KG1 (cell line): ENCODE measurements around the gene MKS1.

ENCODE experiments used
- DNase-seq: peaks from one replicate; lab custom pipeline; 2025; lab: John Stamatoyannopoulos, UW

MKS1 gene

GRCh38 chr17:58200024-58200633 lies 18.9 kb downstream of the MKS1 start:
- DNase-seq = no peak

- DNase-seq = no peak
Measured at GRCh38 chr17:58196610-58197009, 22.4 kb downstream of the MKS1 start.

GRCh38 chr17:58195518-58196123 lies 23.4 kb downstream of the MKS1 start:
- DNase-seq = no peak

- no peak for DNase-seq
Measured at GRCh38 chr17:58193641-58194255, 25.3 kb downstream of the MKS1 start.

GRCh38 chr17:58192612-58193011 lies 26.4 kb downstream of the MKS1 start, which contains the start of gene EPX:
Gene EPX (plus strand): TSS chr17:58192726. CDS start chr17:58192847, 121 bp downstream.
- DNase-seq = no peak

- DNase-seq = no peak
Measured at GRCh38 chr17:58191241-58191896, 27.7 kb downstream of the MKS1 start.

- DNase-seq = no peak
Measured at GRCh38 chr17:58189436-58190146, 29.5 kb downstream of the MKS1 start.

- no peak for DNase-seq
Measured at GRCh38 chr17:58187675-58188074, 31.4 kb downstream of the MKS1 start.

- DNase-seq = no peak
Measured at GRCh38 chr17:58187063-58187462, 32.0 kb downstream of the MKS1 start.

- no peak for DNase-seq
Measured at GRCh38 chr17:58186591-58186990, 32.5 kb downstream of the MKS1 start.

GRCh38 chr17:58184986-58185761 lies 33.9 kb downstream of the MKS1 start:
- DNase-seq = no peak

- DNase-seq = no peak
Measured at GRCh38 chr17:58184308-58184985, 34.6 kb downstream of the MKS1 start.

GRCh38 chr17:58183514-58183913 lies 35.5 kb downstream of the MKS1 start:
- no peak for DNase-seq

- DNase-seq = no peak
Measured at GRCh38 chr17:58181796-58182195, 37.3 kb downstream of the MKS1 start.

GRCh38 chr17:58176200-58176599 lies 42.9 kb downstream of the MKS1 start:
- DNase-seq = no peak

- no peak for DNase-seq
Measured at GRCh38 chr17:58174871-58175270, 44.2 kb downstream of the MKS1 start.

GRCh38 chr17:58172369-58173071 lies 46.5 kb downstream of the MKS1 start:
- no peak for DNase-seq

GRCh38 chr17:58170622-58171021 lies 48.4 kb downstream of the MKS1 start:
- no peak for DNase-seq

- DNase-seq = no peak
Measured at GRCh38 chr17:58166682-58167081, 52.4 kb downstream of the MKS1 start, which contains the start of gene OR4D2. Gene OR4D2 (plus strand): TSS chr17:58166982. CDS start chr17:58169656, 2,674 bp downstream.

GRCh38 chr17:58165981-58166380 lies 53.1 kb downstream of the MKS1 start:
- no peak for DNase-seq
